ENCODE results near the gene SLC49A4.

GRCh38 chr3:122828281-122828680 lies 33.4 kb downstream of the SLC49A4 start:
- no peak for TF ChIP-seq CTCF (IDR thresholded peaks at IDR 0.05)
- TF ChIP-seq ZFX (IDR thresholded peaks at IDR 0.05; ENCODE audit: borderline replicate concordance): no peak
